HG02840 (cell line): ENCODE measurements around the gene KCNJ13.
A peak's percentile ranks its signal among the peaks of the same experiment; 100 is the strongest.

Source experiments
- ATAC-seq: cut with Tn5 transposase; IDR thresholded peaks from one replicate; pipeline ENCODE4 v1.9.1; 2021; ENCODE audit warnings: mild to moderate bottlenecking, moderate library complexity, moderate number of reproducible peaks; ENCODE audit not compliant: unreplicated experiment, low FRiP score

KCNJ13 gene

GRCh38 chr2:232776435-232776834 is at the start of gene KCNJ13:
Gene KCNJ13 (minus strand): TSS chr2:232776565. CDS start chr2:232771362, 5,203 bp downstream.
- no peak for ATAC-seq

GRCh38 chr2:232817756-232818155 is 41.4 kb upstream of the KCNJ13 start:
- no peak for ATAC-seq

GRCh38 chr2:232816657-232817056 is 40.3 kb upstream of the KCNJ13 start:
- no peak for ATAC-seq

GRCh38 chr2:232815569-232815968 is 39.2 kb upstream of the KCNJ13 start:
- ATAC-seq, result no peak

- no peak for ATAC-seq
Observed at GRCh38 chr2:232810444-232810843, 34.1 kb upstream of the KCNJ13 start.

GRCh38 chr2:232809349-232810124 is 33.2 kb upstream of the KCNJ13 start:
- no peak for ATAC-seq

- no peak for ATAC-seq
Observed at GRCh38 chr2:232802091-232802490, 25.7 kb upstream of the KCNJ13 start.

- no peak for ATAC-seq
Observed at GRCh38 chr2:232800166-232800565, 23.8 kb upstream of the KCNJ13 start.

- no peak for ATAC-seq
Observed at GRCh38 chr2:232798187-232798586, 21.8 kb upstream of the KCNJ13 start.

- no peak for ATAC-seq
Observed at GRCh38 chr2:232795920-232796319, 19.6 kb upstream of the KCNJ13 start.

- ATAC-seq, result no peak
Observed at GRCh38 chr2:232794981-232795380, 18.6 kb upstream of the KCNJ13 start.

GRCh38 chr2:232793271-232793670 is 16.9 kb upstream of the KCNJ13 start:
- ATAC-seq, result no peak

- no peak for ATAC-seq
Observed at GRCh38 chr2:232791518-232791917, 15.2 kb upstream of the KCNJ13 start.

GRCh38 chr2:232789082-232789481 is 12.7 kb upstream of the KCNJ13 start:
- ATAC-seq, result no peak

- ATAC-seq, result no peak
Observed at GRCh38 chr2:232787806-232788205, 11.4 kb upstream of the KCNJ13 start.

GRCh38 chr2:232783278-232783677 is 6.9 kb upstream of the KCNJ13 start:
- ATAC-seq, result no peak

- peak; percentile 75 for ATAC-seq
Observed at GRCh38 chr2:232781765-232782164, 5.4 kb upstream of the KCNJ13 start.

GRCh38 chr2:232779934-232780333 is 3.6 kb upstream of the KCNJ13 start:
- no peak for ATAC-seq

- no peak for ATAC-seq
Observed at GRCh38 chr2:232779465-232779864, 3.1 kb upstream of the KCNJ13 start.

GRCh38 chr2:232777276-232777675 is 911 bp upstream of the KCNJ13 start:
- ATAC-seq, result no peak

- no peak for ATAC-seq
Observed at GRCh38 chr2:232773815-232774214, 2.5 kb downstream of the KCNJ13 start.

- no peak for ATAC-seq
Observed at GRCh38 chr2:232772531-232772930, 3.8 kb downstream of the KCNJ13 start.
